ENCODE results near the gene GMPR.
"Not testable (repeated sequence)": the region's sequence is repeated elsewhere in the genome, so short reads cannot be mapped to it uniquely, and the experiment has no call there.

GMPR gene

DNA sequence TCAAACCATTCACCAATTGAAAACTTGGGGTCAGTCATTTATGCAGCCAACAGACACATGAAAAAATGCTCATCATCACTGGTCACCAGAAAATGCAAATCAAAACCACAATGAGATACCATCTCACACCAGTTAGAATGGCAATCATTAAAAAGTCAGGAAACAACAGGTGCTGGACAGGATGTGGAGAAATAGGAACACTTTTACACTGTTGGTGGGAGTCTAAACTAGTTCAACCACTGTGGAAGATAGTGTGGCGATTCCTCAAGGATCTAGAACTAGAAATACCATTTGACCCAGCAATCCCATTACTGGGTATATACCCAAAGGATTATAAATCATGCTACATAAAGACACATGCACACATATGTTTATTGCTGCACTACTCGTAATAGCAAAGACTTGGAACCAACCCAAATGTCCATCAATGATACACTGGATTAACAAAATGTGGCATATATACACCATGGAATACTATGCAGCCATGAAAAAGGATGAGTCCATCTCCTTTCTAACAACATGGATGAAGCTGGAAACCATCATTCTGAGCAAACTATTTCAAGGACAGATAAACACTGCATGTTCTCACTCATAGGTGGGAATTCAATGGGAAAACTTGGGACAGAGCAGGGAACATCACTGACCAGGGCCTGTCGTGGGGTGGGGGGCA, 13.2 kb upstream of the GMPR start:
- not testable (repeated sequence) for DNase-seq (ENCODE audit: low read depth, low spot score)

DNA sequence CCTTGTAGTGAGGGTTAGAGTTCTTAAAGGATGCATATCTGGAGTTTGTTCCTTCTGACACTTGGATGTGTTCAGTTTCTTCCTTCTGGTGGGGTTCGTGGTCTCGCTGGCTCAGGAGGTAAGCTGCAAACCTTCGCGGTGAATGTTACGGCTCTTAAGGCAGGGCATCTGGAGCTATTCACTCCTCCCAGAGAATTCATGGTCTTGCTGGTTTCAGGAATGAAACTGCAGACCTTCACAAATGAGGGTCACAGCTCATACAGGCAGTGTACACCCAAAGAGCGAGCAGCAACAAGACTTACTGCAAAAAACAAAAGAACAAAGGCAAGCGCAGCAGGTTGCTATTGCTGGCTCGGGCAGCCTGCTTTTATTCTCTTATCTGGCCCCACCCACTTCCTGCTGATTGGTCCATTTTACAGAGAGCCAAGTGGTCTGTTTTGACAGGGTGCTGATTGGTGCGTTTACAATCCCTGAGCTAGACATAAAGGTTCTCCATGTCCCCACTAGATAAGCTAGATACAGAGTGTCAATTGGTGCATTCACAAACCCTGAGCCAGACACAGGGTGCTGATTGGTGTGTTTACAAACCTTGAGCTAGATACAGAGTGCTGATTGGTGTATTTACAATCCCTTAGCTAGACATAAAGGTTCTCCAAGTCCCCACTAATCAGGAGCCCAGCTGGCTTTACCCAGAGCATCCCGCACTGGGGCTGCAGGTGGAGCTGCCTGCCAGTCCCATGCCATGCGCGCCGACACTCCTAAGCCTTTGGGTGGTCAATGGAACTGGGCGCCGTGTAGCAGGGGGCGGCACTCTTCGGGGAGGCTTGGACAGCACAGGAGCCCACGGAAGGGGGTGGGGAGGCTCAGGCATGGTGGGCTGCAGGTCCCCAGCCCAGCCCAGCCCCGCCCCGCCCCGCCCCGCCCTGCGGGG, 12.0 kb upstream of the GMPR start:
- DNase-seq (ENCODE audit: low read depth, low spot score) = not testable (repeated sequence)

DNA sequence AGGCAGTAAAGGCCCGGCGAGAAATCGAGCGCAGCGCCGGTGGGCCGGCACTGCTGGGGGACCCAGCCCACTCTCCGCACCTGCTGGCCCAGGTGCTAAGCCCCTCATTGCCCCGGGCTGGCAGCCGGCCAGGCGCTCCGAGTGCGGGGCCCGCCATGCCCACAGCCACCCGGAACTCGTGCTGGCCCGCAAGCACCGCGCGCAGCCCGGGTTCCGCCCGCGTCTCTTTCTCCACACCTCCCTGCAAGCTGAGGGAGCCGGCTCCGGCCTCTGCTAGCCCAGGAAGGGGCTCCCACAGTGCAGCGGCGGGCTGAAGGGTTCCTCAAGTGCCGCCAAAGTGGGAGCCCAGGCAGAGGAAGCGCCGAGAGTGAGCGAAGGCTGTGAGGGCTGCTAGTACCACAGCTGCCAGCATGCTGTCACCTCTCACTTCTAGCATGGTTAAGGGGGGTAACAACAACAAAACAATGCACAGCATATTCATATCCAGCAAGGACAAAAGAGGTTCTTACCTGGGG, 11.3 kb upstream of the GMPR start:
- no peak for DNase-seq (ENCODE audit: low read depth, low spot score)

DNA sequence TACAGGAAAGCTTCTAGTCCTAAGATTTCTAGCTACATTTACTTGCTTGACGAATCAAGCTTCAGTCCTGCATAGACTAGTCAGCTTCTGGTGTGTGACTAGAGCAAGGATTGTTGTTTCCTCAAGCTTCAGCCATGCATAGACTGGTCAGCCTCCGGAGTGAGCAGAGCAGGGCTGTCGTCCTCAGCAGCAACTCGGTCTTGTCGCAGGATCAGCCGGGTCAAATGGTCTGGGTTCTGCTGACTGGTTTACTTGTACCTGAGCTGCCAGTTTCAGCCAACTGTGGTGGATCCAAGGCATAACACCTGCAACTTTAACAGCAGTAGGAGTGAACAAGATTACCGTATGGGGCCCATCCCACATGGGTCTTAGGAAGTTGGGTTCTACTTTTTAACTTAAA, 10.8 kb upstream of the GMPR start:
- DNase-seq (ENCODE audit: low read depth, low spot score) = no peak

DNA sequence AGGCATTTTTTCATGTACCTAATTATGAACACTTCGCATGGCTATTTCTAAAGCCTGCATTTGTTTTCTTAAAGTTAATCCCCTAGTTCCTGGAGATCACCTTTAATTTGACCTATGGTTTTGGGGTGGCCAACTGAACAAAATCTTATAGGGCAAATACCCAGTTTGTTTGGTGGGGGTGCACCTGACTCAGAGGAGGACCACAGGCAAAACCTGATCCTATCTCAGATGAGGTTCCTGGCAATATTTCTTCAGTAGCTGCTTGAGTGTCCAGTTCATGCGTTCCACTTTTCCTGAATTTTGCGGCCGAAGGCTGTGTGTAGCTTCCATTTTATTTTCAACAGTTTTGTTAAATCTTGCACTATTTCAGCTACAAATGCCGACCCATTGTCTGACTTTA, 10.3 kb upstream of the GMPR start:
- DNase-seq (ENCODE audit: low read depth, low spot score) = no peak

DNA sequence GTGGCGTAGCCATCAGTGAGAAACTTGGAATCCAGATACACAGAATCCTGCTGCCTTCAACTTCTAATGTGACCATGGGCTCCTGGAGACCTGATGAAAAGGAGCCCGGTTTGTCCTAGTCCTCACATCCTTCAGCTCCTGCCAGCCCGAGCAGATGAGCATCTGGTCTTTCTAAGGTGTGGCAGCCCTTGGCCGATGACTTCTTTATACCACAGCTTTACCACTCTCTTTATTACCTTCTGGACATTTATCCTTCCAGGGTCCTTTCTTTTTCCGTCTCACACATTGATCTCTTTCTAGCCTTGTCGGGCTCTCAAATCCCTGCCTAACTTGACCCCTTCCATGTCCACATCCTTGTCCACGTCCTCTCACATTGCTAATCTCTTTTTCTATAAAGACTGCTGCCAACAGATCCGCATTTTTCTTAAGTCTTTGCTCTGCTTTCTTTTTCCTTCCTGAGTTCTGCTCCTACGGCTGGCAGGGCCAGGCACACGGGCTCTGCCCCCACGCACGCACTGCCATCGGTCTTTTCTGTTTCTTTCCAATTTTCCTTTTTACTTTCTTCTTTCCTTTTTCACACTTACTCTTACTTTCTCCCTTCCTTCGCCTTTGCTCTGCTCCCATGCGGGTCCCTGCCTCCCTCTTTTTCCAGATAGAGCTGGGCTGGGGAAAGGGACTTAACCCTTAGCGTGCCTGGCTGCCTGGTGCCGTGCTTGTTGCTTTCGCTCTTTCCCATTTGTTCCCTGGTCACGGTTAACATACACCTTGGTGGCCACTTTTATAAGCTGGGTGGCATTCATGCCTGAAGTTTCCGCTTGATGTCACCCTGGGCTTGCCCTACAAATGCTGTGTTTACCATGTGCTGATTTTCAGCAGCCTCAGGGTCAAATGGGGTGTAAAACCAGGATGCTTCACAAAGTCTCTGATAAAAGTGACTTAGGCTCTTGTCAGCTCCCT, 9.4 kb upstream of the GMPR start:
- DNase-seq (ENCODE audit: low read depth, low spot score) = no peak

DNA sequence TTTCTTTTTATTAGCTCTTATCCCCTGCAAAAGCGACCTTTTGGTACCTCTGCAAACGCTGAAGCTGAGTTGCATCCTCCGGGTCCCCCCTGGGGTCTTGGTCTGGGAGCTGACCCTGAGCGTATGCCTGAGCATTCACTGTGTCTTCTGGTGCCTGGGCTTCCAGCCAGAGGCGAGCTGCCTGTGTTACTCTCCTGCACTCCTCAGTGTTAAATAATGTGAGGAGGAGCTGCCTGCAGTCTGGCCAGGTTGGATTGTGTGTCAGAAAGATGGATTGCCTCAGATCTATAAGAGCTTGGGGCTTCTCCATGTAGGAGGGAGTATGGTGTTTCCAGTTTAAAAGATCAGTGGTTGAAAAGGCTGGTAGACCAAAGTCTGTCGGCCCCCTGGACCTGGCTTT, 8.7 kb upstream of the GMPR start:
- no peak for DNase-seq (ENCODE audit: low read depth, low spot score)

DNA sequence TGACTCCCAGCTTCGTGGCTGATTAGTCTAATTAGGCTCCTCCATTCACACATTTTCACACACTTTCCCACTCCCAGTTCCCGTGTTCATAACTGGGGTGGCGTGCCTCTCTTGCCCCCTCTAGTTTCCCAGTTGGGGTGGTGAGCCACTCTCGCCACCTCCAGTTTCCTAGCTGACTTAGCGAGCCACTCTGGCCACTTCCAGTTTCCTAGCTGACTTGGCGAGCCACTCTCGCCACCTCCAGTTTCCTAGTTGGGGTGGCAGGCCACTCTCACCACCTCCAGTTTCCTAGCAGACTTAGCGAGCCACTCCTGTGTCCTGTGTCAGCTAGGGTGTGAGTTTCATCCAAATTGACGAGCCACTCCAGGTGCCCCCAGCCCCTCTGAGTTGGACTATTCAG, 7.4 kb upstream of the GMPR start:
- no peak for DNase-seq (ENCODE audit: low read depth, low spot score)

DNA sequence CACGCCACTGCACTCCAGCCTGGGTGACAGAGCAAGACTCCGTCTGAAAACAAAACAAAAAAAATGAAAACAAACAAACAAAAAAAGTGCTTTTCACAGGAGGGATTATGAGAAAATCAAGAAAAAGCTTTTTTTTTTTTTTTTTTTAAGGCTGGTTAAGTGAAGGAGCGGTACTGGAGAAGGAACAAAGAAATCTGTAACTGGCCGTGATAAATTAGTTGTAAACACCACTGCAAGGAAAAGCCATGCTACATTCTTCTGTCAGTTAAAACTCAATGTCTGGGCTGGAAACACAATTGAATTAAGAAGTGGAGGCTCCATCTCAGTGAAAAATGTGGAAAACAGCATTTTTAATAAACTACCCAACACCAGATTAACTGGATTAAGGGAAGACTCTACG, 6.3 kb upstream of the GMPR start:
- no peak for DNase-seq (ENCODE audit: low read depth, low spot score)

DNA sequence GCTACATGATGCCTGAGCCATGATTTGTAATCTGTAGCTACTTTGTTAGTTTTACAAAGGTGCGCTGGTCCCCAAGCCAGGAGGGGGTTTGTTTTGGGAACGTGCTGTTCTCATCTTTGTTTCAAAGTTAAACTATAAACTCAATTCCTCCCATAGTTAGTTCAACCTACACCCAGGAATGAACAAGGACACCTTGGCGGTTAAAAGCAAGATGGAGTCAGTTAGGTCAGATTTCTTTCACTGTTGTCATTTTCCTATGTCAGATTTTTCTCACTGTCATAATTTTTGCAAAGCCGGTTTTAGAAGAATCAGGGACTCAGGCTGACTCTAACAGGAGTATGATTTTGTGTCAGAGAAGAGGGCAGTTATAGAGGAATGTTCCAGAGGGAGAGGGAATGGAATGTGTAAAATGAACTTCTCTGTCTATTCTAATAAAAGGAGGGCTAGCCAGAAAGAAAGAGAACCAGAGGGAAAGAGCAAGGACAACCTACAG, 2.3 kb upstream of the GMPR start:
- DNase-seq (ENCODE audit: low read depth, low spot score) = no peak

DNA sequence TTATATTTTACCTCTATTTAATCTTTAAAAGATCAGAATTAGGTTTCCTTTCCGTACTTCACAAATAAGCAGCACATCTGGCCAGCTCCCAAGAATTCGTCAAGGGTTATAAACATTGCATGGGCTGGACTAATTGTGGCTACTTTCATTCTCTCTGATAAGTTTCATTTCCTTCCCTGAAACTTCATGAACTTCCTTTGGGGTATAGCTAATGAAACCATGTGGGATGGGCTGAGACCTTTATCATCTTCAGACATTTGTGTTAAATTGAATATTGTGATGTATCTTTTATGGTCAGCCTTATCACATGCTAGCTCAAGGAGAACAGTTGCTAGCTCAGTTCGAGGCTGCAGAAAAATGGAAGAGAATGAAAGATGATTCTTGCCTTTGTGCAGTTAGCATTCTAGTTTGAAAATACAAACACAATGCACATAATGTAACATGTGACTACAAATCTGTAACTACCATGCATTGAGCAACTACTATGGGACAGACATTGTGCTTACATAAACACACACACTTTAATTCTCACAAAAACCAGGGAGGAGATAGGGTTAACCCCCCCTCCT, 1.7 kb upstream of the GMPR start:
- no peak for DNase-seq (ENCODE audit: low read depth, low spot score)

DNA sequence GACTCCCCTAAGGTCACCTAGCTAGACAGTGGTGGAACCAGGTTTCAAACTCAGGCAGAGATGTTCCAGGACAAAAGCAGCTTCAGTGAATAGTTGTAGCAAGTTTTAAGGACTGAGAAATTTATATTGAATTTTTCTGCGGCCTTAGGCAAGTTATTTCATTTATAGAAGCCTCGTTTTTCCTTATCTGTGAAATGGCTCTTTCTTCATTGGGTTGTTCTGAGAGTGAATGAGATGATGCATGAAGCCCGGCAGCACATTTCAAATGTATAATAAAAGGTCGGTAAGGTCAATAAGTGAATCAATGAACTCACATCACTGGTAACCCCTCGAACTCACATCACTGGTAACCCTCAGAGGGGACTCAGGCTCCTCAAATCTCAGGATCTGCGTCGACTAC, 1.1 kb upstream of the GMPR start:
- no peak for DNase-seq (ENCODE audit: low read depth, low spot score)

DNA sequence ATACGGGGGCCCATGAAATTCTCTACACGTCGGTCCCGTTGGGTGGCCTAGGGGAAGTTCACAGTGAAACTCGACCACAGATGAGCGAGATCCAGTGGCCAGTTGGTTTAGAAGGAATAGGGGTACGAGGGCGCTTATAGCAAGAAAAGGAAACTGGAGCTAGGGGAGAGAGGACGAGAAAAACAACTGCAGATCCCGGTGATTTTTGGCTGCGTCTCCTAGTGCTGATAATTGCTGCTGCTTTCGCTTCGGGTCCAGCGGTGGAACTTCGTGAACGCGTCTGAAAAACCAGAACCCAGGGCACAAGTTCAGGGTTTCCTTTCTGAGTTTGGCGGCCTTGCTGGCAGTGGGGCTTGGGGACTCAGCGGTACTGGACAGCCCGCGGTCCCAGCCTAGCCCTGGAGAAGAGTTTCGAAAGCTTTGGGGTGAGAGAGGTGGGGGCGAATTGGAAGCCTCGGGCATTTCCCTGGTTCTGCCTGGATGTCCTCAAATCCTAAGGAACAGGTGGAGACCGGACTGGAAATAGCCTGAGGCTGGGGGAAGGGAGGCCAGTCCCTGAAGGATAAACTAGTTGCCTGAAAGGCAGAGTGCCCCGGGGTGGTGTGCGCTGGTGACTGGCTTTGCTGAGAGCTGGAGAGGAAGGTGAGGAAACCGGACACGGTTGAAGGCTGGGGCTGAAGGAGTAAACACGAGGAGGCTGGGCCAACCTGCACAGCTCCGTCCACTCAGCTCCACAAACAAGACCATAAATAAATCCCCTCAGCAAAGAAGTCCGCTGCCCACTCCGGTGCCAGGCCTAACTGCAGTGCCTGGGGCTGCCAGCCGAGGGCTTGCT, 793 bp downstream of the GMPR start:
- DNase-seq (ENCODE audit: low read depth, low spot score) = no peak

DNA sequence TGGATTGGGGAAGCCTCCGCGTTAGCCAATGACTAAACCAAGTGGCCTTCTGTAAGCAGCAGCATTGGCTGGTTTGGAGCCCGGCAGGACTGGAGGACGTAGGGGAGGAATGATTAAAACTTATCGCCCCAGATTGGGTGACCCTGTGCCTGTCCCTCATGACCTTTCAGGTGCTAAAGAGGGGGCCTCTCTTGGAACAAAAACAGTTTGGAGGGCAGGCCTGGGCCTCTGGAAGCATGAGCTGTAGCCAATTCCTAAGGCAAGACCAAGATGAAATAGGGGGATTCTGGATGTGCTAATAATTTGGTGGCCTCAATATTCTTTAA, 1.4 kb downstream of the GMPR start:
- DNase-seq (ENCODE audit: low read depth, low spot score) = no peak

DNA sequence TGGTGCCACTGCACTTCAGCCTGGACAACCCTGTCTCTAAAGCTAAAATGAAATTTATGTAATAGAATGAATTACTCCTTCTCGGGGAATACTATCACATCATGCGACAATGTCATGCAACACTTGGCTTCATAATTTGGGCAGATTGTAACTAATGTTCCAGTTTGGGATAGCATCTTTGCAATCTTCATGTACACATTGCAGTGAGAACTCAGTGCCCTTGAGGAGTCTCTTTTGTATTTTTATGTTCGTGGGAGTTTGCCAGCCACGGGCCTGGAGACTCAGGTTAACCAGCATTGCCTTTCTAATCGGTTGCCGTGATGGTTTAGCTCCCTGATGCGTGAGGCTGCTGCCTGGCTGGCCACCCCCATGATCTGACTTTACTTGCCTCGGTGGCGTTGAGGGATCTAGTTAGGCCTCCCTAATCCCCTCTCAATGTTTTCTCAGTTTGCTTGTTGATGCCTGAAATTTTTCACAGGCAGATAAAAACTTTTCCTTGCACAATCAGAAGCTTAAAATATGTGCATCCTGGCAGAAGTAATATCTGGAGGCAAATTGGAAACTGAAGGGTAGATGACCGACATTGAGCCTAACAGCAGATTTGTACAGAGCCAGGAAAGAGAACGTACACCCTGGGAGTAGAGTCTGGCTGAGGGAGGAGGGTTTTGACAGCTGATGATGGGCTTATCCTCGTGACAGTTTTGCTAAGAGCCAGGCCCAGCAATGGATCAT, 2.4 kb downstream of the GMPR start:
- no peak for DNase-seq (ENCODE audit: low read depth, low spot score)

DNA sequence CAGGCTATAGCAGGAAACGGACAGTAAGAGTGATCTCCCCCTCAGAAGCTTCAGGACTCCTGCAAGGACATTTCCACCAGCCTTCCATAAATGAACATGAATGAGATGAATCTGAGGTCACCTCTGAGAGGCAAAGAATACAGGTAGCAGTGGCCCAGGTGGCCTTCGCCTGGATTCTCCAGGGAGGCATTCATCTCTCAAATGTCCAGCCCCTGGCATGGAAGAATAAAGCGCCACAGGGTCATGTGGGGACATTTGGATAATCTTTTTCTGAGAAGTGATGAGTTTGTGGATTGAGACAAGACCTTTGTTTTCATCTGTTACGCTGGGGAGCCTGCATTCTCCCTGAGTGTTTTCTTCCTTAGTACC, 2.9 kb downstream of the GMPR start:
- no peak for DNase-seq (ENCODE audit: low read depth, low spot score)

DNA sequence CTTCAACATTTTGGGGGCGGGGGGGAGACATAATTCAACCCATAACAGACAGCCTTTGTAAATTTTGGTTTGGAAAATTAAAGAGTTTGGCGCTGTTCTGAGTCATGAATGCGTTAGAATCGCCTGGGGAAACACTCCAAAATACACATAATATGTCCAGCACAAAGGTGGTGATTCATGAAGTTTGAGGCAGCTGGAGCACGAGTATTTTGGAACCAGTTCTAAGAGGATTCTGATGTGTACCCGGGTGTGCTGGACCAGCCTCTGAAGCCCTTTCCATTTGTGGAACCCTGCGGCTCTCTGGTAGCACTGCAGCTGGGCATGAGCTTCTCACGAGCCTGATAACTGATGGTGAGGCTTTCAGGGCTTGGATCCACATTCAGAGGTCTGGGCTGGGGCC, 4.7 kb downstream of the GMPR start:
- DNase-seq (ENCODE audit: low read depth, low spot score) = no peak

DNA sequence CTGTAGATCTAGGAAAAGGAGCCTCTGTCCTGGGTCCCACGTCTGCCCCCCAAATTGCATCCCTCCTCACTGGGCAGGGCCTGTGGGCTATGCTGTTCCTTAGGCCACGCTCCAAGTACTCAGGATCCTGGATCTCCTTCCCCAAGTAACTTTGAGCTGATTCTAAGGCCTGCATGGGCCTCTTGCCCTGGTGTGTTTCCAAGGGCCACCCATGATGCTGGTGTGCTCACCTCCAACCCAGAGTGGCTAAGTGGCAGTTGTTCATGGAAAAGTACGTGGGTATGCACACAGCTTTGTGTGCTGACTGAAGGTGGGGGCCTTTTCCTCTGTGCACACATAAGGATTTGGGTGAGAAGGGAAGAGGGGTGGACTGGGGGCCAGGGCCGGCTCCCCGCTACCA, 5.3 kb downstream of the GMPR start:
- no peak for DNase-seq (ENCODE audit: low read depth, low spot score)

DNA sequence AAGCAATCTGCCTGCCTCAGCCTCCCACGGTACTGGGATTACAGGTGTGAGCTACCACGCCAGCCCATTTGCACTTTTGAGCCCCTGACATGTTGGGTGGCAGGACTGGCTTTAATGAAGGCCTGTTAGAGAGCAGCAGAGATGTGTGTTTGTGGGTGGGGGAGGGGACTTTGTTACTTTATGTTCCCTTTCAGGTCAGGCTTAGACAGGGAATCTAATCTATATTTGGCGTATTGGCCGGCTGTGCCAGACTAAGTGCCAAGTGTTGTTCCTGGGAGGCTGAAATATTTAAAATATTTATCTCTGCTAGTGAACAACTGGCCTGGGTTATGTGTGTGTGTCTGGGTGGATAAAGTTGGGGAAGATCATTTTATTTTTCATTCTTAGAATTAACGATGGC, 6.1 kb downstream of the GMPR start:
- no peak for DNase-seq (ENCODE audit: low read depth, low spot score)

DNA sequence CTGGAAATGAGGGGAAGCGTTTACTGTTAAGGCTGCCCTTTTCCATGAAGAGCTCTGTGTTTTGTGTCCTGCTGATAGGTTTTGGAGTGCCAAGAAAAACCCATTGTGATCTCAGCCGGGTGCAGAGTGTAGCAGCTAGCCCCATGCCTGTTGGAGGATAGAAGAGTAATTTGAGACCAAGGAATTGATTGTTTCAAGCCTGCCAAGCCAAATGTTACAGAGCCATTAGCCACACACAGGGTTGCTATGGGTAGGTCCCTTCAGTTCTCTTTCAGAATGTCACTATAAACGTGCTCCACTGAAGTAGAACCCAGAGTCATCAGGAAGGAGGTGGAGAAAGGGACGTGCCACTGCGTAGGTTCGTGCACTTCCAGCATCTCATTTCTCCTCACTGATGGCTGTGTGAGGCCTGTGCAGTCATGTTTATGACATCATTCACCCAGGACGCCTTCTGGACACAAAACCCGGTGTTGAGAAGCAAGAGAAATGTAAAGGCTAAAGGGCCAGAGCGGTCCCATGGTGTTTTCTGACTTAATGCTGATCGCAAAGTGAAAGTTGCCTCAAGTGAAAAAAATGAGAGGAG, 6.6 kb downstream of the GMPR start:
- no peak for DNase-seq (ENCODE audit: low read depth, low spot score)

Data from iPS DF 19.7 (cell line).